NCI-H2029 (cell line): ENCODE measurements around the gene SLC18B1.
A peak's percentile ranks its signal among the peaks of the same experiment; 100 is the strongest.
"Not testable (repeated sequence)": the region's sequence is repeated elsewhere in the genome, so short reads cannot be mapped to it uniquely, and the experiment has no call there.

Experiments
- DNase-seq: peaks from one replicate; lab custom pipeline; 2025; lab: John Stamatoyannopoulos, UW

The SLC18B1 gene

DNA sequence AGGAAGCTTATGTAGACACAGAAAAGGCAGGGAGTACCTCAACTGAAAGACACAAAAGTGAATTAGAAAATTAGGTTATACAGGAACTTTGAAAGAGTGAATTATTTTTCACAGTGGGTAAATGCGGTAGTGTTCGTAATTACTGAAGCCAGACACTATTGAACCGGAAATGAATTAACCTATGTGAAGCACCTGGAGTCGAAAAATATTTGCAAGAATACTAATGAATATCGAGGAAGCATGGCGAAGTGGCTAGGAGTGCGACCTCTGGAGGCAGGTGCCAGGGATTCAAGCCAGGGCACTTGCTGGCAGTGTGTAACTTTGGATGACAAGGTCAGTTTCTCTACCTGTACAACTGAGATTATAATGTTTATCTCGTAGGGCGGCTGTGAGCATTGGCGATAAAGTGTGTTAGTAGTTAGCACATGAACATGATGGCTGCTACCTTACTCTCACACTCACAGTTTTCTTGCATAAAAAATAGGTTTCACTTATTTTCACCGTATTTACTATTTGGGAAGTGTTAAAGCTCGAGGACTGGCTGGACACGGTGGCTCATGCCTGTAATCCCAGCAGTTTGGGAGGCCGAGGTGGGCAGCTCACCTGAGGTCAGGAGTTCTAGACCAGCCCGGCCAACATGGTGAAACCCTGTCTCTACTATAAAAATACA lies 567 bp upstream of the SLC18B1 start:
- DNase-seq = peak; percentile 16

DNA sequence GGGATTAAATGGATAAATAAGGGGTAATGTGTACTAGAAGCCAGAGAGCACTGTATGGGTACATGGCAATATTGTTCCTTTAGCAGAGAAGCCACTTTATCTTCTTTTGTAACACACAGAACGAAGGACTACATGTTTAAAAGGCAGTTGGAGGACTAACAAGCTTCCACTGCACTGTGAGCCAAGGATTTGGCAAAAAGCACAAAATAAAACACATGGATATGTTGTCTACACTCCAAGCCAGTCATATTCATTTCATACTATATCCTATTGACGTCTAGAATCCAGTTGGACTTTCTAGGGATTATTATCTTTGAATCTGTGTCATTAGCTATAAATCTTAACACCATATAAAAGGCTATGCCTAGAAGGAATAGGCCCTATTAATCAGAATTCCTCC lies 3.0 kb downstream of the SLC18B1 start:
- no peak for DNase-seq

DNA sequence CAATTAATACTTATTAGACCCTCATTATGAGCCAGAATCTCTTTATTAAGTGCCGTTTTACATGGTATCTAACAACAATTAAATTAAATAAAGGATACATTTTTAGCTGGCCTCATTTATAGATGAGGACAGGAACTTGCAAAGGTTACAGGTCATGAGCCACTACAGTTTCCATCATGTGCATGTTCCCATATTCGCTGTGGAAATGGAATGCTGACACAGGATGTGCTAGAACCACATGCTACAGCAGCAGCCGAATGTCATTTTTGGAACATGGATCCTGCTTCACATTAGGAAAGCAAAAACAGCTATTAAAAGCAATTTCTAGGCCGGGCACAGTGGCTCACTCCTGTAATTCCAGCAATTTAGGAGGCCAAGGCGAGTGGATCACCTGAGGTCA lies 5.9 kb downstream of the SLC18B1 start:
- no peak for DNase-seq

DNA sequence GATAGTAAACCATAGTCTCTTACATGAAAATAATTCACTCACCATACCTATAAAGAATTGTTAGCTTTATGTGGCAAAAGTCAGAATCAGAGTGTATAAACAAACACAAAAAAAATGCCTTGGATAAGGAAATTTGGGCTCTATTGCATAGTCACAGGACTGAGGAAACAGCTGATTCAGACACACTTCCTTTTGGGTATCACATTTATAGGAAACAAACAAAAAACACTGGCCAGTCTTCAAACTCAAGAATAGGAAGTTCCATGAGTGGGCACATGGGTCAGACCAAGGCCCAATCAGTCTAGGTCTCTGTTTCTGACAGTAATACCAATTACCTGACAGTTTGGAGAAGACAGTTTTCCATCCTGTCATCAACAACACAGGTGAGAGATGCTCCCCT lies 8.0 kb downstream of the SLC18B1 start:
- no peak for DNase-seq

DNA sequence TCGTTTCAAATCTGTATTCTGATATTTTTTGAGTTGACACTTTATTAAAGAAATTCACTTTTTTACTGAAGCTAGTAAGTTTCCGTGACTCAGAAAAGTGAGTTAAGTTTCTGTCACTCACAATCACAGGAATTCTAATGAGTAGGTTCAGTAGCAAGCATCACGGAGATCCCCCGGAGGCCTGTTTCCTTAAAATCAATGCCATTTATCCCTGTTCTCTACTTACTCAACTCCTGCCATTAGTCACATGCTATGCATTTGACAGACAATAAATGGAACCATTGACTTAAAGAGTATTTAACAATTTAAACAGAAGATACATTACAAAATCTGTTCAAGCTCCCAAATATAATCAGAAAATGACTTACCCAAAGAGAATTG lies 9.1 kb downstream of the SLC18B1 start:
- DNase-seq = no peak

DNA sequence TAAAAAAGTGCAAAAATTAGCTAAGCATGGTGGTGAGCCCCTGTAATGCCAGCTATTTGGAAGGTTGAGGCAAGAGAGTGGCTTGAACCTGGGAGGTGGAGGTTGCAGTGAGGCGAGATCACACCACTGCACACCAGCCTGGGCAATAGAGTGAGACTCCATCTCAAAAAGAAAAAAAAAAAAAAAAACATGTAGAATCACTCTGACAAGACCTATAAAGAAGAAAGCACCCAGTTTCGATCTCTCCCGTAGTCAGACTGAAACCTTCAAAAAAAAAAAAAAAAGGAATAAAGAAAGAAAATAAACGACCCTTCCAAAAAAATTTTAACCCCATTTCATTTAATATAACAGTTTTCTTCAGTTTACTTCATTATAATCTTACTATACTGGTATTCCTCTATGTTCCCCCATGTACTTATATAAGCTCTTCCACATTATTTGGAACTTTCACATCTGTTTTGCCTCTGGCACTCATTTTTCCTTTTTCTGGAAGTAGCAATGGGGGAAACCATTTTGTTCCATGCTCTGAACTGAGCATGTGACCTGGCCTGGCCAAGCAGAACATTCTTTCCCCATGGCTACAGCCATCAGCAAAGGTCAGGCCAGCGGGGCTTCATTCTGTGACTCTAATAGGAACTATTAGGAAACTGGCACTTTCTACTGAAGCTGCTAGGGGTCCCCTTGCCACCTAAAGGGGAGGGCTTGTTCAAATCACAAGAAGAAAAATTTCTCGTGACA lies 9.6 kb downstream of the SLC18B1 start:
- DNase-seq = no peak

DNA sequence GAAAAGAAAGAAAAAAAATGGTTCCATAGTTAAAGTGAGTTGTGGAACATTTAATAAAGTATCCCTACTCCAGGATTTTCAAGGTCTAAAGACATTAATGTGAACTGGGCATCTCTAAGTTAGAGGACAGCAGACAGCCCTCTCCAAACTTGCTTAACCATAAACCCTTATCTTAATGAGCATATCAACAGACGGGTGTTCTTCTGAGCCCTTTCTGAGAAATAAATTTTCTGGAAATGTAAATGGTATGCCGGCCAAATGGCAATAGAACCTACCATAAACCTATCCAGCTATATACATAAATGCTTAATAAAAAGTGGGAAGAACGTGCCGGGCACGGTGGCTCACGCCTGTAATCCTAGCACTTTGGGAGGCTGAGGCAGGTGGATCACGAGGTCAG lies 12.5 kb downstream of the SLC18B1 start:
- no peak for DNase-seq

DNA sequence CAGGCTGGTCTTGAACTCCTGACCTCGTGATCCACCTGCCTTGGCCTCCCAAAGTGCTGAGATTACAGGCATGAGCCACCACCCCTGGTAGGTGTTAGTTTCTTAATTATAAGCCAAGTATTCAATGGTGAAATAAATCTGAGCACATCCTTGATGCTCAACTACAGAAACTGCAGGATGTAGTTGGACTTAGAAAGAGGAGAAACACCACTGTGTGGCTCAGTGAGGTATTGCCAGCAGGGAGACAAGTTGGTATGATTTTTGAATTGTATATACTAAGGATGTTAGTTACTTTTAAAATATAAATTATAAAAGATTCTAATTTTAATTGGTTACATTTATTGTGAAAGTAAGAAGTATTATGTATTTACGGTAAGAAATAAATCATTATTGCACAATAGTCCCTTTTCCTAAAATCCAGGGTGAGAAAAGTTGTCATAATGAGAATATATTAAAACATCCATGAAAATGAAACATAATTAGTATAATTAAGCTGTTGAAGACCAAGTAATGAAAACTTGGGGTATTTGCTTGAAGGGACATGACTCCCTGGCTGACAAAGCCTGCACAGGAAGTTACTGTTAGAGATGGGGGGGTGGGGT lies 17.6 kb downstream of the SLC18B1 start:
- DNase-seq = no peak

DNA sequence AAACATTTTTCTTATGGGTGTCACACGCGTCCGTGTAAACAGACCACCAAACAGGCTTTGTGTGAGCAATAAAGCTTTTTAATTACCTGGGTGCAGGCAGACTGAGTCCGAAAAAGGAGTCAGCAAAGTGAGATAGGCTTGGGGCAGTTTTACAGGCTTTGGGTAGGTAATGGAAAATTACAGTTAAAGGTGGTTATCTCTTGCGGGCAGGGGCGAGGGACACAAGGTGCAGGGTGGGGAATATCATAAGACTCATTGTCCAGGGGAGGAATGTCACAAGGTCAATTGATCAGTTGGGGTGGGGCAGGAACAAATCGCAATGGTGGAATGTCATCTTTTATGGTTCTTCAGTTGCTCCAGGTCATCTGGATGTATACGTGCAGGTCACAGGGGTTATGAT lies 20.6 kb downstream of the SLC18B1 start:
- DNase-seq = not testable (repeated sequence)

DNA sequence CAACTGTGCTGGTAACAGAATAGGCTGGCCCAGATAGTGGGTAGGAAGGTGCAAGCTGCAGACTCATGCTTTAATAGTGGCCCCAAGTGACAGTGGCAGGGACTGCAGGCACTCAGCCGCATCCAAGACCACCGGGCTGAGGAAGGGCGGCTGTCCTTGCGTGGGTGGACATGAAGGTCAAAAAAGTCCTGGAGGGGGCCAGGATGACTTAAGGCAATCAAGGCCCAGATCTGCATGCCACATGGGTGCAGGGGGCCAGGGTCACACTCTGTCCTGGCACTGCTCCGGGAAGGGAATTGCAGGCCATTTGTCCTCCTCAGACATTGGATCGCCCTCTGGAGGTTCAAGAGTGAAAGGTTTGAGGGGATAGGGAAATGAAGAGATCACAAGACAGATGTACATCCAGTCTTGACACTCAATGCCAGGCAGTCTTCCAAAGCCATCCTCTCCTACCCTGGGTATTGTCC lies 30.4 kb downstream of the SLC18B1 start:
- DNase-seq = no peak

DNA sequence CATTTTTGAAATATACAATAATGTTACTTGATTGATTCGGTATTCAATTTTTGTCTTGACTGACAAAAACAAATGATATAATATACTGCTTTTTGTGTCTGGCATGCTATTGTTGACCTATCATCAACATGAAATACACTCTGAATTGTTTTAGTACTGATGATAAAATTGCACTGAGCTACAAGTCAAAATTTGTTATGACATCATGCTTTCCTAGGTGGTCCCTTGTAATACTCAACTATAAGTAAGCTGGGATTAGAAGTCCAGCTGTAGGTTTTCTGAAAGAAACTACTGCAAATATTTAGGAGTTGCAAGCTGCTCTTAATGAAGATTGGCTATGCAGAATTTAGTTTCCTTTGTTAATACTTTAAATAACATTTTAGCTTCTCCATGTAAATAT lies 32.9 kb downstream of the SLC18B1 start:
- no peak for DNase-seq

DNA sequence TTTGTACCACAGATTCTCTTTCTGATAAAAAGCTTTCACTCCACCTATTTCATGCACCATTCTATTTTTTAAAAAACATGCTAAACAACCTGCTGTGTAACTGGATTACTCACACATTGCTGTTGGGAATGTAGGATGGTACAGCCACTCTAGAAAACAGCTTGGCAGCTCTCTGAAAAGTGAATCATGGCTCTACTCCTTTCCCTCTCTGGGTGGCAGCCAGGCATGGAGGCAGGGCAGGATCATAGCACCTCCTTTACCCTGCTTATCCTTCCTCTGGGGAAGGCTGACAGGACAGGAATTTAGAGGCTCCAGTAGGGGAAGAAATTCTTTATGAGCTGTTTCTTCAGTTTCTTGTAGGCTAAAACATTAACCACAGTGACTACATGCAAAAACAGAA lies 34.1 kb downstream of the SLC18B1 start:
- DNase-seq = no peak

DNA sequence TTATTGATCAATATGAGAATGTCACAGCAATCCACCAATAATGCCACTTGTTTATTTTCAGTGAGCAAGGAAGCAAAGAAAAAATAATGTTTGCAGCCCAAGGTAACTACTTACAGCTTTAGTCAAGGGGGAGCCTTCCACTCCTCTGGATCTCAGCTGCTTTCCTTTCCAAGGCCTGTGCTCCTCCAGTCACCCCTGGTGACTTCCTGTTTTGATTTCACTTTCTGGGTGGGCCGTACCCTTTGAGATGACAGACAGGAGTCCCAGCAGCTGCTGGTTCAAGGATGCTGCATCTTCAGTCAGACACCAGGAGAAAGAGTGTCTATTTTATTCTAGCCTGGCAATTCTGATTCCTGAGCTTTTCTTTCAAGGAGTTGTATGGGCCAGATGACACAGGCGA lies 35.2 kb downstream of the SLC18B1 start:
- no peak for DNase-seq

DNA sequence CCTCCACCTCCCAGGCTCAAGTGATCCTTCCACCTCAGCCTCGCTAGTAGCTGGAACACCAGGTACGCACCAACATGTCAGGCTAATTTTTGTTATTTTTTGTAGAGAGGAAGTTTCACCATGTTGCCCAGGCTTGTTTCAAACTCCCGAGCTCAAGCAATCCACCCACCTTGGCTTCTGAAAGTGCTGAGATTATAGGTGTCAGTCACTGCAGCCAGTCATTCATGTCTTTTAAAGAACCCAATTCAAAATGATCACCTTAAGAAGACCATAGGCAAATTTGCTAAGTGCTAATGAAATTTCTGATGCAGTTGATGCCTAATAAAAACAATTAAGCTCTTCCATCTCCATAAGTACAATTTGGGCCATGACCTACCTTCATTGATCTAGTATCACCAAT lies 38.2 kb downstream of the SLC18B1 start:
- no peak for DNase-seq

DNA sequence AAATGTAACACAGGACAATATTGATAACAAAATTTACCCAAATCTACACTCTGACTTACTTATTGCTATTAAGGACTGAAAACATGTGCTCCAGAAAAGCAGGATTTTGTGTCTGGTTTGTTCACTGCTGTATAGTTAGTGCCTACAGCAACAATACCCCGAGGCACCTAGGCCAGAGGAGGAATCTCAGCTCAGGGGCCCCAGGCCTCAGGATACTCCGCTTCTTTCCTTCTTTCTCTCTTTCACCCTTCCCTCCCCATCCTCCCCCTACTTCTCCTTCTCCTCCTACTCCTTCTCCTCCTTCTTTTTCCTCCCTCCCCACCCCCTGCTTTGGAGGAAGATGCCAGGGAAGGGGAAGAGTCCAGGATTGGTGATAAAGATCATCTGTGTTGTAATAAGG lies 39.7 kb downstream of the SLC18B1 start:
- no peak for DNase-seq

DNA sequence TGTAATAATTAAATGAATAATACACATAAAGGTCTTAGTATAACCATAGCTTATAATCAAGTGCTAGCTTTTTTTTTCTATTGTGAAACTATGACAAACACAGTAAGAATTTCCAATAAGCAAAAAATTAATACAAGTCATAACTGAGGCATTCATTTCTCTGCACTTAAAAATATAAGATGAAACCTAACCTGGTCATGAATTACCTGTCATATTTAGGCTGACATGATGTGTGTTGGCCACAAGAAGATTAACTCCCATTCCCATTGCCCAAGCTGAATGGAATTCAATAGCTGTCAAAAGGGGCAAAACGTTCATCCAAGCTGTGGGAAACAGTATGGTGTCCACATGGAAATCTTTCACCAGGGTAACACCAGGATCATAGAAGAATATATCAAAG lies 46.2 kb downstream of the SLC18B1 start:
- no peak for DNase-seq

DNA sequence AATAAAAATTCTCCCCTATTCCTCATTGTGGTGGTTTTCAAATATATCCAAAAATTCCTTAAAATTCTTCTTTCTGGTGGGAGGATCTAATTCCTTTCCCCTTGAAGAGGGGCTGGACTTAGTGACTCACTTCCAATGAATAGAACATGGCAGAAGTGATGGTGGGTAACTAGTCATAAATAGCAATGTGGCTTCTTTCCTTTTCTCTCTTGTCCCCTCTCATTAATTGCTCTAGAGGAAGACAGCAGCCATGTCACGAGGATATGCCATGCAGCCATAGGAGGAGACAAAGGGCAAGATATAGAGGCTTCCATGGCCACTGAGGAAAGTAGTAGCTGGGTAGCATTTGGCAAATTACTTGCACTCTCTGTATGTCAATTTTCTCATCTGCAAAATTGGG lies 46.6 kb downstream of the SLC18B1 start:
- no peak for DNase-seq

DNA sequence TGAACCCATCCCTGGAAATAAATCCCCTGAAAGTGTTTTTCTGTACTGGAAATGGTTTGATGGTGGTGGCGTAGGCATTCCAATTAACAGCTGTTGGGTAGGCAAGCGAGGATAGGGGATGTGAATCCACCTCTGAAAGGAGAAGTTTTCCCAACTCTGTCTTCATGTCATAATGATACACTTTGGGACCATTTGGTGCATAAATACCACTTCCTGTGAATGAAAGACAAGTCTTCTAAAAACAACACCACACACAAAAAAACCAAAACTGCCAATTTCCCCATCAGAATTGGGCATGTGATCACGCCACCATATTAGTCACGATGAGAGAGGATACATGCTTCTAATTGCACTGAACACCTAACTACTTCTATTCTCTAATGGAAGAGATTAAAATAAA lies 47.1 kb downstream of the SLC18B1 start:
- DNase-seq = no peak

DNA sequence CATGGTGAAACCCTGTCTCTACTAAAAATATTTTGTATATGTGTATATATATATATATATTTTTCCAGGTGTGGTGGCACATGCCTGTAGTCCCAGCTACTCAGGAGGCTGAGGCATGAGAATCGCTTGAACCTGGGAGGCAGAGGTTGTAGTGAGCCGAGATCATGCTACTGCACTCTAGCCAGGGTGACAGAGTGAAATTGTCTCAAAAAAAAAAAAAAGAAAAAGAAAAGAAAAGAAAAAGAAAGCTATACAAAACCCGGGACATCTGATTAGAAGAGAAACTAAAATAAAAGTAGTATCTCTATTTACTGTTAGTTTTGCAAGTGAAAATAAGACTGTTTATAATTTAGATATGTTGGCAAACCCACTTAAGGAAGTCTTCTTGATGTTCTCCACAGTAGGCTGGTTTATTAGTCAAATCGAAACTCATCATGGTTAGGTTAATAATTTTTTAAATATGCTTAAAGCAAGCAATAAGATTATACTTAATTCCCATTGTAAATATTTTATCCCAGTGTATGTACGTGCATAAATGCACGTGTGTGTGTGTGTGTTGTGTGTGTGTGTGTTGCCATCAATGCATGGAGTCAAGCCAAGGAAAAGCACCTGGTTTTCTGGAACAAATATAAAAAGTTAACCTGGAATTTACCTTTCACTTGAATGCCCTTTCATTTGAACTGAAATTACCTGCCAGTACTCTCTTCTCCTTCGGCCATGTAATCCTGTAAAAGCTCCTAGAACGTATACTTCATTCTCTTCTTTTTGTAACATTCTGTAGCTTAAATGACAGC lies 47.8 kb downstream of the SLC18B1 start:
- DNase-seq = no peak

DNA sequence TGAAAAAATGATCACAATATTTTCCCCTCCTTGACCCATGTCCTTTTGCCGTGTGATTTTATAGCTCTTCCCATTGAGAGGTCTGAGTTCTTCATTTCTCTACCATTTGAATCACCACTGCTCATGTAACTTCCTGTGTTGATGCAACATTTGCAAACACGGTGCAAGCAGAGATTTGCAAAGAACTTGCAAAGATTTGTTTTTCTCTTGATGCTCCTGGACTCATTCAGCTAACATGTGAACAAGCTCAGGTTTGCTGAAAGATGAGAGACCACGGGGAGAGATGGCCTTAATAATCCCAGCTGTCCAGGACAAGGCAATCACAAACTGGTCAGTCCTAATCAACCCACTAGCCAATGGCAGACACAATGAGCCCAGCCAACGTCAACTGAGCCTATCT lies 49.3 kb downstream of the SLC18B1 start:
- no peak for DNase-seq

DNA sequence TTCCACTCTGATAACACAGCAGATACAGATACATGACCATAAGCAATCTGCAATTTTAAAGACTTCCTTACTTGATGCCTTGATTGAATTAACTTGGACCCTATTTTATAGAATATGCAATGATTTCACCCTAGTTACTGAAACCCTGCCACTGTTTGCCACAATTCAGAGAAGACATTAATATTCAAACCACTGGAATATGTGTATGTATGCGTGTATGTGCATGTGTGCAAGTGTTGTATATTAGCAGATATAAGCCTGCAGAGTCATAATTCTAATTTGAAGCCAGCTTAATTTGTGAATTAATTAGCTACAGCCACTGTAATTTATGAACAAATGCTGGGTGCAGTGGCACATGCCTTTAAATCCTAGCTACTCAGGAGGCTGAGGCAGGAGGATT lies 50.0 kb downstream of the SLC18B1 start:
- no peak for DNase-seq

DNA sequence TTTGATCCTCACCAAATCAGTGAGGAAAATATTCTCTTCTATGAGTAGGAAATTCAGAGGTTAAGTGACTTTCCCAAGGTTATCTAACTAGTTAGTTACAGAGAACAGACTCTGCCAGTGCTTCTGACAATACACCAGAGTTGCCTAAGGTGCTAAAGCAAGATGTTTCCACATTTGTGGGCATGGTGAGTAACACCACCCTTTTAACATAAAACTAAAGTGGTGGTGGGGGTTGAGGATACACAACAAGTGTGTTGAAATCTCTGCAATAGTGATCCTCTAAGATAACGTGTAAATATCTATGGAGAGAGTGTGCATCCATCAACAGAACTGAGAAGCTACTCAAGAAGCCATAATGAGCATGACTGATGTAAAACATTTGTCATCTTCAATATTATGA lies 52.4 kb downstream of the SLC18B1 start:
- DNase-seq = no peak

DNA sequence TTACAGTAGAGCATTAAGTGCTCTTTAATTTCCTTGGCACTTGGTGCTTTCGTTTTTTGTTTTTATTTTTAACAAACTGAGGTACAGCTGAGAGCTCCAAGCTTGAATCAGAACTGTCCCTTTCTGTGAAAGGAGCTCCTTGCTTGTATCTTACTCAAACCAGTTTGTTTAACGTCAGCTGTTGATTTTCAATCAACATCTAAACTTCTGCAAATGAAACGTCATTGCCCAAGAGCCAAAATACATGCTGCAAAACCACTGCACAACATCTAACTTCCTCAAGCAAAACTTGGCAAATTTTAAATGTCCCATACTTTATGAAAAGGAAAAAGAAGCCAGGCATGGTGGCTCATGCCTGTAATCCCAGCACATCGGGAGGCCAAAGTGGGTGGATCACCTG lies 55.9 kb downstream of the SLC18B1 start:
- DNase-seq = no peak
